Measurements from ENCODE around the gene ADAMTSL4. TPM values are rescaled to one million over a fixed set of nuclear protein-coding genes. Genes with fewer than 3 reads are reported as not detected.

ADAMTSL4 gene
- total RNA-seq: 64.6 TPM

DNA sequence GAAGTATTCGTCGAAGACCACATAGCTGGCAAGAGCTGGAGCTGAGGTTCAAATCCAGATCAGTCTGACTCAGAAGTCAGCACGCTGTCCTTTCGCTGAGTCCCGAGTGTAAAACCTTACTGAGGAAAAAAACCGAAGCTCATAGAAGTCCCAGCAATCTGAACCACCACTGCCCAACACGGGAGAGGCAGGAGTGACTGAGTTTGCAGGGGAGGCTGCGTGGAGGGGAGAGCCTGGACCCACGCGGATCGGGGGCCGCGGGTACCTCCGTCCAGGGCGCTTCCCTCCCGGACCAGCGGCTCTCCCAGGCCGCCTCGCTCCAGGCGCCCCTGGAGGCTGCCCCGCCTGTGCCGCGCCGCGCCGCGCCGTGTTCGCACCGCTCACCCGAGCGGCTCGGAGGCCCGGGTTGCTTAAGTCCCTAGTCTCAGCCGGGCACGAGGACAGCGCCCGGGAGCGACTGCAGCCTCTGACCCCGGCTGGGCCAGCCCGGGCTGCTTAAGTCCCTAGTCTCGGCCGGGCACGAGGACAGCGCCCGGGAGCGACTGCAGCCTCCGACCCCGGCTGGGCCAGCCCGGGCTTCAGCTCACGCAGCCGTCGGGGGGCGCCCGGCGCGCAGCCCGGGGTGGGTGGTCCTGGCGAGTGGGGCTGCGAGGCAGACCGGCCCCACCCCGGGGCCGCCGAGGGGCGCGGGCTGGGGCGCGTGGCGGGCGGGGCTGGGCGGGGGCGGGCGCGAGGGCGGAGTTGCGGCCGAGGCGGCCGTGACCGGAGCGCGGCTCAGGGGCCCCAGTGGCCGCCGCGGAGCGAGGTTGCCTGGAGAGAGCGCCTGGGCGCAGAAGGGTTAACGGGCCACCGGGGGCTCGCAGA is at the start of gene ADAMTSL4:
ADAMTSL4 (plus strand) TSS at position 777 of the 864 bp plus-strand sequence. CDS start 2,881 bp downstream, outside the sequence.
- Histone ChIP-seq H3K9me3 (no peaks in the 10 kb centered on the region), H3K27ac (peak within 1 kb of the TSS; percentile 94), H3K27me3 (no peaks in the 10 kb centered on the region), H3K36me3 (no peaks in the 10 kb centered on the region), H3K4me3 (peak within 1 kb of the TSS; percentile 61 to 73), H3K4me1 (peaks cover 46% of the 10 kb centered on the region)
- no peak for DNase-seq (ENCODE audit: extremely low spot score in 2 of 2)
- TF ChIP-seq POLR2AphosphoS5 (IDR thresholded peaks at IDR 0.05; ENCODE audit: insufficient read depth in 1 of 2, low read depth in 1 of 2) (no peak), POLR2A (IDR thresholded peaks at IDR 0.05) (peak in 1 of 2 donors; percentile 59)
- TF ChIP-seq, protein P1, sequence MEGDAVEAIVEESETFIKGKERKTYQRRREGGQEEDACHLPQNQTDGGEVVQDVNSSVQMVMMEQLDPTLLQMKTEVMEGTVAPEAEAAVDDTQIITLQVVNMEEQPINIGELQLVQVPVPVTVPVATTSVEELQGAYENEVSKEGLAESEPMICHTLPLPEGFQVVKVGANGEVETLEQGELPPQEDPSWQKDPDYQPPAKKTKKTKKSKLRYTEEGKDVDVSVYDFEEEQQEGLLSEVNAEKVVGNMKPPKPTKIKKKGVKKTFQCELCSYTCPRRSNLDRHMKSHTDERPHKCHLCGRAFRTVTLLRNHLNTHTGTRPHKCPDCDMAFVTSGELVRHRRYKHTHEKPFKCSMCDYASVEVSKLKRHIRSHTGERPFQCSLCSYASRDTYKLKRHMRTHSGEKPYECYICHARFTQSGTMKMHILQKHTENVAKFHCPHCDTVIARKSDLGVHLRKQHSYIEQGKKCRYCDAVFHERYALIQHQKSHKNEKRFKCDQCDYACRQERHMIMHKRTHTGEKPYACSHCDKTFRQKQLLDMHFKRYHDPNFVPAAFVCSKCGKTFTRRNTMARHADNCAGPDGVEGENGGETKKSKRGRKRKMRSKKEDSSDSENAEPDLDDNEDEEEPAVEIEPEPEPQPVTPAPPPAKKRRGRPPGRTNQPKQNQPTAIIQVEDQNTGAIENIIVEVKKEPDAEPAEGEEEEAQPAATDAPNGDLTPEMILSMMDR (IDR thresholded peaks at IDR 0.05): peak in 1 of 3 experiments; percentile 9
- intact Hi-C loops (cut with DNase I): no loop called here

DNA sequence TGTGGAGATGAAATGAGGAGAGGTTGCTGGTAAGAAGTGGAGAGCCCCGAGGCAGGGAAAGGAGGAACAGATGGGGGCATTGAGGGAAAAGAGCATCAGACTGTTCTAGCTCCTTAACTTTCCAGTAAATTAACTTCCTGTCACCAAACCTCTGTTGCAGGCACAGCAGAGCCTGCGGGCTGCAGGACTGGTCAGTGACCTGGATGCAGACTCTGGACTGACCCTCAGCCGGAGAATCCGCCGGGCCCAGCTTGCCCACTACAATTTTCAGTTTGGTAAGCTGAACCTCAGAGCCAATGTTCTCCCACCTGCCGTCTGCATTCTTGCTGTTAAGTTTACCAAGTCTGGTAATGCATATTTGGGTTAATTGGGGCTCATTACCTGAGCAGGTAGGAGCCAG is 43.8 kb upstream of the ADAMTSL4 start:
- no peak overlapping the region for H3K4me3 ChIP-seq
- intact Hi-C loops (cut with DNase I): no loop called here
- H3K27ac ChIP-seq: no peak overlapping the region
- peaks cover 0 to 49% of the 10 kb centered on the region in 2 donors for H3K36me3 ChIP-seq
- H3K4me1 ChIP-seq: peaks cover 25% of the 10 kb centered on the region
- TF ChIP-seq, protein P1 (IDR thresholded peaks at IDR 0.05): no peak
- TF ChIP-seq POLR2AphosphoS5 (IDR thresholded peaks at IDR 0.05; ENCODE audit: insufficient read depth in 1 of 2, low read depth in 1 of 2): no peak
- TF ChIP-seq POLR2A (IDR thresholded peaks at IDR 0.05): no peak
- H3K27me3 ChIP-seq: no peaks in the 10 kb centered on the region
- no peaks in the 10 kb centered on the region for H3K9me3 ChIP-seq
- no peak for DNase-seq (ENCODE audit: extremely low spot score in 2 of 2)

DNA sequence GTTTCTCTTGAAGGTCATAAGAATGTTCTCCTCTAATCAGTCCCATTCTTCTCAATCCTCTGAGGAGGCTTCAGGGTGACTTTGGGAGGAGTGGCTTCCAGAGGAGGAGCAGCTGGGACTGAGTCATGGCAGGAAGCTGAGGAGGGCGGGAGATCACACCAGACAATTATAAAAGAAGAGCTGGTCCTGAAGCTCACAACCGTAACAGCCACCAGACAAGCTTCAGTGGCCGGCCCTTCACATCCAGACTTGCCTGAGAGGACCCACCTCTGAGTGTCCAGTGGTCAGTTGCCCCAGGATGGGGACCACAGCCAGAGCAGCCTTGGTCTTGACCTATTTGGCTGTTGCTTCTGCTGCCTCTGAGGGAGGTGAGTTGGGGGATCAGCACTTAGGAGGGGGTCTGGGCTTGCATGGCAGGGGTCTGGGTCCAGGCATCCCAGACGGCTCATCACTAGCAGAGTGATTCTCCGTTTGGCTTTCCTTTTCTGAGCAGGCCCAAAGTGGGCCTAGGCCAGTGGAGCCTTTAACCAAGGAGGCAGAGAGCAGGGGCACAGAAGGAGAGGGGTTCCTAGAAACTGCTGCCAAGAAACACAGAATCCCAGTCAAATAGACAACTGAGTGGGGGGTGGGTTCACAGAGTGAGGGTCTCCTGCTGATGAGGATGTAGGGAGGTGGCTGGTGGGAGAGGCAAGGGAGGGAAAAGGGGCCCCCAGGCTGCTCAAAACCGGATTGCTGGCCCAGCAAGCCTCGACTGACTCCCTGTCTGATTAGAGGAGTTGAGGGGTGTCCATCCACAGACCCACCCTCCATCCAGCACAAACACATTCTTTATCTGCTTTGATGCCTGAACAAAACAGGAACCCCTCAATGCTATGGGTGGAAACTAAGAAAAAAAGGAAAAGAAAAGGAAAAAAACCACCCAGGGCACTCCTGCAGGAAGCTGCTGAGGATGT is 41.0 kb upstream of the ADAMTSL4 start, which contains the start of gene ECM1:
ECM1 (plus strand) TSS at position 198 of the 953 bp plus-strand sequence; CDS start at position 299, 101 bp downstream.
- Histone ChIP-seq H3K4me1 (peaks cover 40% of the 10 kb centered on the region), H3K4me3 (peak within 1 kb of the TSS; percentile 26 to 40), H3K9me3 (no peaks in the 10 kb centered on the region), H3K27me3 (no peaks in the 10 kb centered on the region), H3K27ac (peak within 1 kb of the TSS; percentile 91), H3K36me3 (peaks cover 0 to 36% of the 10 kb centered on the region in 2 donors)
- no peak for DNase-seq (ENCODE audit: extremely low spot score in 2 of 2)
- TF ChIP-seq POLR2AphosphoS5 (IDR thresholded peaks at IDR 0.05; ENCODE audit: insufficient read depth in 1 of 2, low read depth in 1 of 2) (peak; percentile 83 to 84), POLR2A (IDR thresholded peaks at IDR 0.05) (peak in 1 of 2 donors; percentile 57)
- TF ChIP-seq, protein P1 (IDR thresholded peaks at IDR 0.05): no peak
- intact Hi-C loops (cut with DNase I): no loop called here

DNA sequence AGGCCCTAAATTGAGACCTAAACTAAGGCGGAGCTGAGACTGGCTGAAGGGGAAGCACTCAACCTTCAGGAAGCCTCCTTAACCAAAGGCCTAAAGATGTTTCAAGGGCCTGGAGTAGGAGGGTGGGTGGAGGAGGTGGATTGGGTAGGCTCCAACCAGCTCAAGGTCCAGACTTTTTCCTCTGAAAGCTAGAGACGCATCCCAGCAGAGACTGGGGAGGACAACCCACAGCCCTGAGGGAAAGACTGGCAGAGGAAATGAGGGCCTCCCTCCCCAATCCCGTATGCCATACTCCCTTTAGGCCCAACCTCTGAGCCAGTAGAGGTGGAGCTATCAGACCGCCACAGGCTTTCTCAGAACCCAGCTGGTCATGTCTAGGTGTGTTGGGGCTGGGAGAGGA is 40.2 kb upstream of the ADAMTSL4 start:
- intact Hi-C loops (cut with DNase I): no loop called here
- no peak for TF ChIP-seq POLR2AphosphoS5 (IDR thresholded peaks at IDR 0.05; ENCODE audit: insufficient read depth in 1 of 2, low read depth in 1 of 2)
- TF ChIP-seq POLR2A (IDR thresholded peaks at IDR 0.05): no peak
- TF ChIP-seq, protein P1 (IDR thresholded peaks at IDR 0.05): no peak
- peaks cover 0 to 34% of the 10 kb centered on the region in 2 donors for H3K36me3 ChIP-seq
- DNase-seq (ENCODE audit: extremely low spot score in 2 of 2): no peak
- H3K4me3 ChIP-seq: peak overlapping the region; percentile 16 to 40
- H3K4me1 ChIP-seq: peaks cover 43% of the 10 kb centered on the region
- no peaks in the 10 kb centered on the region for H3K9me3 ChIP-seq
- H3K27ac ChIP-seq: peak overlapping the region; percentile 91
- no peaks in the 10 kb centered on the region for H3K27me3 ChIP-seq

All from vagina (tissue), 2 donors.